GM12878 (cell line): ENCODE results near the gene SCAND1. TPM values are rescaled to one million over a fixed set of nuclear protein-coding genes. Genes with fewer than 3 reads are reported as not detected.

Experiments used
- BHLHE40 ChIP-seq, 2 experiments: fragments of 450-650 bp in 1 of 2; IDR thresholded peaks; 2 replicates each; pipeline ENCODE4 v1.6.1; 2011 to 2017; ENCODE audit warnings: low read depth in 2 of 2, borderline replicate concordance in 1 of 2, improper control_type of control experiment in 1 of 2, low read length in 1 of 2, mild to moderate bottlenecking in 1 of 2
- CBX5 ChIP-seq: sonication (generic); IDR thresholded peaks from 2 replicates; pipeline ENCODE4 v1.6.1; 2016; ENCODE audit warnings: low read depth, moderate library complexity, mild to moderate bottlenecking, inconsistent platforms
- CEBPZ ChIP-seq: fragments of 150-350 bp; IDR thresholded peaks from 2 replicates; pipeline ENCODE4 v1.6.1; 2016; ENCODE audit warnings: low read depth, low read length
- IRF4 ChIP-seq: IDR thresholded peaks from 2 replicates; pipeline ENCODE4 v1.6.1; 2011; ENCODE audit warnings: low read depth, low read length
- NKRF ChIP-seq: fragments of 450-650 bp; conservative IDR thresholded peaks from 2 replicates; pipeline ENCODE4 v1.6.1; 2017; ENCODE audit warnings: mild to moderate bottlenecking, moderate library complexity
- PRDM15 ChIP-seq: fragments of 450-650 bp; formaldehyde crosslinking; IDR thresholded peaks from 2 replicates; pipeline ENCODE4 v1.4.0; 2020; ENCODE audit warnings: mild to moderate bottlenecking, moderate library complexity
- SPI1 ChIP-seq: IDR thresholded peaks from 2 replicates; pipeline ENCODE4 v1.6.1; 2011; ENCODE audit warnings: low read depth, mild to moderate bottlenecking, low read length, moderate library complexity, borderline replicate concordance; ENCODE audit not compliant: insufficient read depth
- ZBTB33 ChIP-seq: fragments of 450-650 bp; IDR thresholded peaks from 2 replicates; pipeline ENCODE4 v1.6.1; 2017; ENCODE audit warnings: mild to moderate bottlenecking
- polyA plus RNA-seq, 11 experiments: library from polyadenylated mRNA; depleted of rRNA in 4 of 11; unstranded in 6 of 11; stranded (reverse) in 5 of 11; fragments of >200 nt; fragmentation: Nextera tagmentation in 4 of 11; fragmentation: Illumina TruSeq in 1 of 11; extraction: Ambion mirVana in 4 of 11; extraction: Trizol in 1 of 11; gene quantifications; 1 replicate in 1 of 11; 2 replicates in 10 of 11; pipeline versions ENCODE4 v1.2.1 to v1.2.3, GENCODE V29; 2011 to 2016; ENCODE audit warnings: inconsistent platforms in 2 of 11, missing spikeins in 2 of 11, low read depth in 1 of 11
- total RNA-seq, 4 experiments: library from RNA; depleted of rRNA in 3 of 4; stranded (reverse); fragments of >200 nt in 3 of 4; fragmentation: Illumina TruSeq in 1 of 4; extraction: Trizol in 1 of 4; gene quantifications; 2 replicates each; pipeline versions ENCODE4 v1.2.1 to v1.2.3, GENCODE V29; 2013 to 2021

Gene SCAND1
- total and polyA plus RNA-seq, 10 of the 15 experiments (the other 5 are each of a cell fraction or from before 2014, with no cell fraction given): 0.08 to 117 (median 25.9) TPM

- TF ChIP-seq BHLHE40 (IDR thresholded peaks at IDR 0.05; ENCODE audit: borderline replicate concordance in 1 of 2, low read depth in 2 of 2, low read length in 1 of 2) (no peak), CBX5 (no peak), IRF4 (no peak), ZBTB33 (no peak), SPI1 (no peak), CEBPZ (no peak), PRDM15 (CRISPR knock-in tag) (no peak), NKRF (peak; percentile 60; the same call in 1 of the 2 replicates)
Measured at GRCh38 chr20:35953387-35954199, 709 bp downstream of the SCAND1 start (continued).
